Retinal pigment epithelial cell (primary cell): ENCODE measurements around the gene BCCIP.

Experiments used
- DNase-seq: peaks from one replicate; pipeline ENCODE4 v3.0.0-alpha.2; 2010; ENCODE audit warnings: low read depth
- H3K4me3 ChIP-seq: 2 replicates; pipeline ENCODE4 v1.5.1; 2011; ENCODE audit warnings: mild to moderate bottlenecking, low read length, control low read depth, moderate library complexity
- TF ChIP-seq, protein P1 (sequence below): conservative IDR thresholded peaks from 2 replicates; pipeline ENCODE4 v1.5.1; 2011; ENCODE audit warnings: low read depth, low read length, control low read depth, inconsistent platforms

Gene BCCIP

GRCh38 chr10:125844751-125845221 is 21.4 kb downstream of the BCCIP start:
- H3K4me3 ChIP-seq = no peak overlapping the region
- DNase-seq = no peak
- TF ChIP-seq, protein P1, sequence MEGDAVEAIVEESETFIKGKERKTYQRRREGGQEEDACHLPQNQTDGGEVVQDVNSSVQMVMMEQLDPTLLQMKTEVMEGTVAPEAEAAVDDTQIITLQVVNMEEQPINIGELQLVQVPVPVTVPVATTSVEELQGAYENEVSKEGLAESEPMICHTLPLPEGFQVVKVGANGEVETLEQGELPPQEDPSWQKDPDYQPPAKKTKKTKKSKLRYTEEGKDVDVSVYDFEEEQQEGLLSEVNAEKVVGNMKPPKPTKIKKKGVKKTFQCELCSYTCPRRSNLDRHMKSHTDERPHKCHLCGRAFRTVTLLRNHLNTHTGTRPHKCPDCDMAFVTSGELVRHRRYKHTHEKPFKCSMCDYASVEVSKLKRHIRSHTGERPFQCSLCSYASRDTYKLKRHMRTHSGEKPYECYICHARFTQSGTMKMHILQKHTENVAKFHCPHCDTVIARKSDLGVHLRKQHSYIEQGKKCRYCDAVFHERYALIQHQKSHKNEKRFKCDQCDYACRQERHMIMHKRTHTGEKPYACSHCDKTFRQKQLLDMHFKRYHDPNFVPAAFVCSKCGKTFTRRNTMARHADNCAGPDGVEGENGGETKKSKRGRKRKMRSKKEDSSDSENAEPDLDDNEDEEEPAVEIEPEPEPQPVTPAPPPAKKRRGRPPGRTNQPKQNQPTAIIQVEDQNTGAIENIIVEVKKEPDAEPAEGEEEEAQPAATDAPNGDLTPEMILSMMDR = no peak

DNA sequence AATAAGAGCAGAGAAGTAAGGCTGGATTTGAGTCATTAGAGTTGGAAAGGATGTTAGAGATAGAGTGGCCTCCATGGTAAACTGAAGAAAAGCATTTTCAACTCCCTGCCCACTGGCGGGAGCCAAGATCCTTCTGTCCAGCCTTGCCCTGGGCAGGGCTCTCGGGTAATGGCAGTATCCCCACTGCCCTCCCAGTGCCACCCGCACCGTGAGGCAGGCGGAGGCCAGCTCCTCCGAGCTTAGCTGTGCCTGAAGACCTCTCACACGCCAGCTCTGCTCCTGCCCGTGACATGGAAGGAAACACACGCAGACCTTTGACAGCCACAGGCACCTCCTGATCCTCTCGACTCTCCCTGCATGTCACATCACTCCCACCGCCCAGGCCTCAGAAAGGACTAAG is 22.3 kb downstream of the BCCIP start:
- H3K4me3 ChIP-seq = no peak overlapping the region
- DNase-seq = no peak

DNA sequence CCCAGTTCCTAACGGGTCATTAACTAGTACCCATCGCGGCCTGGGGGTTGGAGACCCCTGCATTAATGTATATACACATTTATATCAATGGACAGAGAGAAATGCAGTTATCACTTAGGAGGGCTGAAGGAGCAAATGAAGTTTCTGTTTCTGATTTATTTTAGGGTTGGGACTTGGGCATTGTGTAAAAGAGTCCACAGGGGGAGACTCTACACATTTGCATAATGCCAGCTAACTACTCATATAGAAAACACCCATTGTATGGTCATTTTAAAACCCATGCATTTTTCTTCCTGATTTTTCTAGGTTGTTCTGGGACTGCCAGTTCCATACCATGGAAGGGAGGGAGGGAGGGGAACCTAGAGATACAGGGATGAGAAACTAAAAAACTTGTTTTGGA is 23.5 kb downstream of the BCCIP start:
- TF ChIP-seq, protein P1 = no peak
- H3K4me3 ChIP-seq = no peak overlapping the region
- no peak for DNase-seq

More for the DNA sequence above, 22.3 kb downstream of the BCCIP start:
- TF ChIP-seq, protein P1 = no peak

DNA sequence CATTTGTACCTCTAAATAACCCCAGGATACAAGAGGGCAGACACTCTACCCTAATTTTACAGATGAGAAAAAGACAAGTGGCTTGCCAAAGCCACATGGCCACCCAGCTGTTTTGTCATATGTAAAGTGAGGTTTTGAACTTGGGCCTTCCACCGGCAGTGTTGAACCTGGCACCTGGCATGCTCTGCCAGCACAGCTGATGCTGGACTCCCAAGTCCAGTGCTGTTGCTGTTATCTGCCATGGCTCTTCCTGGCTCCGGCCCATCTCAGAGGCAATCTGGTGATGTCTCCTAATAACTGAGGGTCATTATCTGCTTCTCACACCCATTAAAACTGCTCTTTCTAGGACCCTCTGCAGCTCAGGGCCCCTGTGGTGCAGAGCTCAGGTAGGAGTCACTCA is 25.0 kb downstream of the BCCIP start:
- TF ChIP-seq, protein P1 = no peak
- DNase-seq = no peak

GRCh38 chr10:125848857-125849256 is 25.5 kb downstream of the BCCIP start:
- no peak overlapping the region for H3K4me3 ChIP-seq
- no peak for DNase-seq
- TF ChIP-seq, protein P1 = no peak

More for the DNA sequence above, 25.0 kb downstream of the BCCIP start:
- no peak overlapping the region for H3K4me3 ChIP-seq

DNA sequence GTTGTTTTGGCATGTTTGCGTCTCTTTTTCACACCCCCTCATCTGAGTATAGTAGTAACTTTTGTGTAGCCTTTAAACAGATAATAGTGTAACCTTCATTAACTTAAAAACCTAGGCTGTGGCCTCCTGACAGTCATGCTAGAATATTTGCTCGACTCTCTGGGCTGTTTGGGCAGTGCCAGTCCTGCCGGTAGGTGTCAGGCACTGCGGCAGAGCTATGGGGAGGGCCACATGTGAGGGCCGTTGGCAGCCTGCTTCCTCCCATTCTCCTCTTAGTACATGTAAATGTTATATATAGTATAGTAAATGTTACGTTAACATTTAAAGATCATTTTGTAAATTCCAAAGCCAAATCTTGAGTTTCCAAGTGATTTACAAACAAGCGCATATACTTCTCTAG is 26.1 kb downstream of the BCCIP start:
- no peak for DNase-seq
- H3K4me3 ChIP-seq = no peak overlapping the region
- TF ChIP-seq, protein P1 = no peak
